Esophagus squamous epithelium (tissue), 5 donors: Measurements from ENCODE around the gene CRELD2. TPM values are rescaled to one million over a fixed set of nuclear protein-coding genes. Genes with fewer than 3 reads are reported as not detected.

Experiments
- DNase-seq: peaks from one replicate; lab custom pipeline; 2025; lab: John Stamatoyannopoulos, UW
- H3K27ac ChIP-seq, 4 donors: fragments of 200-600 bp; sonication (generic); one replicate each; pipeline ENCODE4 v1.5.1; 2016 to 2019; ENCODE audit warnings: mild to moderate bottlenecking in 1 of 4
- H3K27me3 ChIP-seq, 4 donors: fragments of 200-600 bp; sonication (generic); 1 replicate in 3 of 4; 2 replicates in 1 of 4; pipeline versions ENCODE4 v1.5.1 to v1.6.0; 2017 to 2021; ENCODE audit warnings: antibody characterized with exemption in 1 of 4
- H3K36me3 ChIP-seq, 3 donors: fragments of 200-600 bp; sonication (generic); one replicate each; pipeline ENCODE4 v1.5.1; 2016 to 2019
- H3K4me1 ChIP-seq, 3 donors: fragments of 200-600 bp; sonication (generic); one replicate each; pipeline ENCODE4 v1.5.1; 2017 to 2019
- H3K4me3 ChIP-seq, 4 donors: fragments of 200-600 bp; sonication (generic); 1 replicate in 3 of 4; 2 replicates in 1 of 4; pipeline ENCODE4 v1.5.1; 2016 to 2019; ENCODE audit warnings: mild to moderate bottlenecking in 2 of 4, moderate library complexity in 1 of 4
- H3K9me3 ChIP-seq, 3 donors: fragments of 200-600 bp; sonication (generic); one replicate each; pipeline ENCODE4 v1.5.1; 2016 to 2019
- CTCF ChIP-seq, 6 experiments: fragments of 450-650 bp in 4 of 6; fragments of 200-600 bp in 2 of 6; sonication (generic) in 2 of 6; IDR thresholded peaks; one replicate each; pipeline ENCODE4 v1.5.1; 2016 to 2019; ENCODE audit warnings: antibody characterized with exemption in 6 of 6, mild to moderate bottlenecking in 4 of 6, moderate library complexity in 4 of 6
- POLR2A ChIP-seq, 4 donors: fragments of 450-650 bp; IDR thresholded peaks; one replicate each; pipeline ENCODE4 v1.6.1; 2017; ENCODE audit warnings: antibody characterized with exemption in 4 of 4, mild to moderate bottlenecking in 4 of 4, moderate library complexity in 3 of 4
- WGBS, 2 donors: methylation state at CpG; one replicate each; pipeline ENCODE4 v1.1.5; 2018; 5-methylcytosine and 5-hydroxymethylcytosine counted together
- intact Hi-C: fragments of 100-400 bp; cut with DNase I; formaldehyde crosslinking; loops from one replicate; pipeline ENCODE4 v1.15.0; 2022
- total RNA-seq, 4 donors: library from RNA; depleted of rRNA; stranded (reverse); fragments of >200 nt; gene quantifications; one replicate each; pipeline ENCODE4 v1.1.0, GENCODE V29; 2016
- donor health status: DM: yes; HTN: yes; CAD: no.

The CRELD2 gene
- total RNA-seq, 4 donors from 2014 or later = 22.7 to 45.7 (median 35.5) TPM

DNA sequence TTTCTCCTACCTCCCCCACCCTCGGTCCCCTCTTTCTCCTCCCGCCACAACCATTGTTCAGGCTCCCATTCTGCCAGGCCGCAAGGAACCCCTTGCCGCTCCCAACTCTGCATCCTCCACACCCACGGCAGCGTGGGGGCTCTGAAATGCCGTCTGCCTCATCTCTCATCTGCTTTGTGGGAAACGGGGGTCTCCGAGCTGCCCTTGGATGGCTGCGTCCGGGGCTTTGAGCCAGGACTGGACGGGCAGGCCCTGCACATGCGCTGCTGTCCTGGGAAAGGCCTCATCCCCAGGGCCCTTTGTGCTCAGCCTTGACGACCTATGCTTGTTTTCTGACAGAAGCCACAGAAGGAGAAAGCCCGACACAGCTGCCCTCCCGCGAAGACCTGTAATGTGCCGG lies 8.5 kb downstream of the CRELD2 start:
- H3K27ac ChIP-seq = no peak overlapping the region
- no peaks in the 10 kb centered on the region for H3K9me3 ChIP-seq
- 85% methylated on average over 2 to 17 of the region's 18 CpGs for WGBS, 2 donors
- no peak for TF ChIP-seq CTCF (IDR thresholded peaks at IDR 0.05)
- TF ChIP-seq POLR2A (IDR thresholded peaks at IDR 0.05) = no peak
- H3K36me3 ChIP-seq = peaks cover 0 to 37% (median 0%) of the 10 kb centered on the region in 3 donors
- H3K4me3 ChIP-seq = no peak overlapping the region
- H3K4me1 ChIP-seq = peaks cover 24 to 40% (median 26%) of the 10 kb centered on the region in 3 donors
- DNase-seq = no peak
- intact Hi-C loops = loop anchor here (5.0 to 10.0 kb wide), 3 partner anchors 65 to 288 kb away; no protein-coding TSS in a partner anchor
- H3K27me3 ChIP-seq = peaks cover 0 to 18% (median 0%) of the 10 kb centered on the region in 4 donors

DNA sequence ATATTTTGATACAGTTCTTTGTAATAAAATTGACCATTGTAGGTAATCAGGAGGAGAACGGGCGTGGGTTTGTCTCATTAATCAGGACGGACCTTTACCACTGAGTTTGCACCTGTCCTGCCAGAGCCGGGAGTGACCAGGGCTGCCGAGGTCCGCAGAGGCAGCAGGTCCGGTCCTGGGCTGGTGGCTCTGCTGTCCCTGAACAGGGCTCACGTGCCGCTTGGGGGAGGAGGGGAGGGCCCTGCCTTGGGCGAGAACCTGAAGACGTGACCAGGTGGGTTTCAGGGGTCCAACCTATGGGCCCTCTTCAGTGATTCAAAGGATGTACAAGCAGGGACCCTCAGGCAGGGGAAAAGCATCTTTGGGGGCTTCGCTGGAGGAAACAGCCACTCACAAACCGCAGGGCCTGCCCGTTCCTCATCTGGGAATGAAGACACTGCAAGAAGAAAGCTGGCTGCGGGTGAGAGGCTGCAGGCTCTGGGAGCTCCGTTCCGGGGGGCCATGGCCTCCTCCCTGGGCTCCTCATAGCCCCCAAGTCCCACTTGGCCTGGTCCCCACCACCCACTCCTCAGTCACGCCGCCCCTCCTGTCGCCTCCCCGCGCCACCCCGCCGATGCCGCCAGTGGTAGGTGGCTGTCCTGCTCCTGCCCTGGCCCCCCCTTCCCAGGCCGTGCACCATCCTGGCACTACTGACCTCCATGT lies 9.2 kb downstream of the CRELD2 start:
- Histone ChIP-seq H3K4me3 (no peak overlapping the region), H3K27me3 (peaks cover 0 to 18% (median 0%) of the 10 kb centered on the region in 4 donors), H3K4me1 (peaks cover 26 to 47% (median 27%) of the 10 kb centered on the region in 3 donors), H3K9me3 (no peaks in the 10 kb centered on the region), H3K27ac (no peak overlapping the region), H3K36me3 (peaks cover 0 to 31% (median 0%) of the 10 kb centered on the region in 3 donors)
- 94 to 100% methylated on average over 4 to 17 of the region's 26 CpGs for WGBS, 2 donors
- intact Hi-C loops = loop anchor here (2.0 to 10.0 kb wide), 4 partner anchors 65 to 287 kb away; no protein-coding TSS in a partner anchor
- TF ChIP-seq POLR2A (IDR thresholded peaks at IDR 0.05) = no peak
- no peak for TF ChIP-seq CTCF (IDR thresholded peaks at IDR 0.05)
- no peak for DNase-seq

DNA sequence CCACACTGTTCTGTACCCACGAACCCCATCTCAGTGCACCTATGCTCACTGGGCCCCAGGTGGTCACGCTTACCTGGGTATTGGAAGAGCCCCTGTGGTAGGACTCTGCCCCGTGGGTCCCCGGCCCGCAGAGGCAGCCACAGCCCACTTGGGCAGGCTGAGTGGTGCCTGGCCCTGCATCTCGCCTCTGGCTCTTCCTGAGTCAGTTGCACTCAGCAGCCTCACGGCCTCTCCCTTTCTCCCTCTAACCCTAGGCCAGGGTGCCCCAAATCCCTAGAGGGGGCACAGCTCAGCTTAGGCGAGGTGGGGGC lies 9.7 kb downstream of the CRELD2 start:
- H3K4me3 ChIP-seq = no peak overlapping the region
- peaks cover 26 to 49% (median 31%) of the 10 kb centered on the region in 3 donors for H3K4me1 ChIP-seq
- intact Hi-C loops = loop anchor here (2.0 to 10.0 kb wide), 4 partner anchors 64 to 287 kb away; no protein-coding TSS in a partner anchor
- no peak overlapping the region for H3K27ac ChIP-seq
- WGBS, 2 donors = 86% methylated on average over 4 of the region's 8 CpGs; no CpG with 5 or more reads in 1 of the 2 donors
- no peak for DNase-seq
- peaks cover 0 to 31% (median 0%) of the 10 kb centered on the region in 3 donors for H3K36me3 ChIP-seq
- H3K27me3 ChIP-seq = peaks cover 0 to 18% (median 0%) of the 10 kb centered on the region in 4 donors
- TF ChIP-seq POLR2A (IDR thresholded peaks at IDR 0.05) (no peak), CTCF (IDR thresholded peaks at IDR 0.05) (no peak)
- H3K9me3 ChIP-seq = no peaks in the 10 kb centered on the region

DNA sequence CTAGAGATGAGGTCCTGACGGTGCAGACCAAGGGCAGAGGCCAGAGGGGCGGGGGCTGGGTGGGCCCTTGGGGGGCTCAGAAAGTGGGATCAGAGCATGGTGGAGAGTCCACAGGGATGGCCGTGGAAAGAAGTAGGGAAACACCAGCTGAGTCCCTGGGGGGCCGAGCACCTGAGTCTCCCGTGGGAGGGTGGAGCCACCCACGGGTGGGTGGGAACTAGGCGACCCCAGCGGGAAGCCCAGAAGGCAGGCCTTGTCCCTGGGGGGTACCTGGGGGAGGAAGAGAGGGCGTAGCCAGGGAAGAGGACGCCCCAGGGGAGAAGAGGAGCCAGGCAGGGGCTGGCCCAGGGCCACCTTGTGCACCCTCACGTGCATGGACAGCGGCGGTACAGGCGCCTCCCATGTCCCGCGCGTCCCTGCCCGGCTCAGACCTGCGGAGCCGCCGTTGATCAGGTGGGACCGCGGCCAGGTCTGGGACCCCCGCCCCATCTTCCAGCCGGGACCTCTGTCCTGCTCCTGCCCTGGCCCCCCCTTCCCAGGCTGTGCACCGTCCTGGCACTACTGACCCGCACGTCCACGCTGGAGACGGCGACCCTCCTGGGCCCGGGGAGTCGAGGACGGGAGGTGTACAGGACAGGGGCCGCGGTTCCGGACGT lies 10.2 kb downstream of the CRELD2 start:
- peaks cover 26 to 51% (median 36%) of the 10 kb centered on the region in 3 donors for H3K4me1 ChIP-seq
- TF ChIP-seq POLR2A (IDR thresholded peaks at IDR 0.05) (no peak), CTCF (IDR thresholded peaks at IDR 0.05) (no peak)
- intact Hi-C loops = loop anchor here (2.0 to 10.0 kb wide), 4 partner anchors 64 to 286 kb away; no protein-coding TSS in a partner anchor
- 55 to 62% methylated on average over 7 to 9 of the region's 38 CpGs for WGBS, 2 donors
- H3K9me3 ChIP-seq = no peaks in the 10 kb centered on the region
- H3K27me3 ChIP-seq = peaks cover 0 to 18% (median 0%) of the 10 kb centered on the region in 4 donors
- no peak for DNase-seq
- no peak overlapping the region for H3K4me3 ChIP-seq
- H3K27ac ChIP-seq = no peak overlapping the region
- peaks cover 0 to 31% (median 0%) of the 10 kb centered on the region in 3 donors for H3K36me3 ChIP-seq
